HCT116 (cell line): Measurements from ENCODE around the gene PAX2. TPM values are rescaled to one million over a fixed set of nuclear protein-coding genes. Genes with fewer than 3 reads are reported as not detected.

Experiments
- ATAC-seq: fragments of 200-7000 bp; cut with Tn5 transposase; 2 replicates; pipeline ENCODE4 v1.9.1; 2020; ENCODE audit warnings: mild to moderate bottlenecking, moderate library complexity
- BruUV-seq: library from RNA; stranded (reverse); fragments of 400-500 nt; replicated peaks from 2 replicates; lab custom pipeline; 2021; lab: Mats Ljungman, UMichigan
- CTCF ChIA-PET: fragments of 300-600 bp; sonication (Branson Sonifier 250); formaldehyde crosslinking; loops from one replicate; lab custom pipeline; 2021; ENCODE audit warnings: antibody characterized with exemption; lab: Charles Lee
- POLR2A ChIA-PET: fragments of 300-600, 350-600 bp; sonication (Branson Sonifier 250); formaldehyde crosslinking; loops from one replicate; lab custom pipeline; 2021; ENCODE audit warnings: antibody characterized with exemption; lab: Charles Lee
- RAD21 ChIA-PET, 2 experiments: fragments of 300-600 bp; sonication (Branson Sonifier 250); formaldehyde crosslinking; loops; one replicate each; lab custom pipeline; 2023; ENCODE audit warnings: low total read pairs in 2 of 2; ENCODE audit not compliant: uncharacterized antibody in 2 of 2, unreplicated experiment in 2 of 2, low non-redundant PET in 1 of 2; lab: Charles Lee
- DNase-seq: peaks from one replicate; pipeline ENCODE4 v3.0.0-alpha.2; 2010; ENCODE audit warnings: low read depth, low spot score
- H2AFZ ChIP-seq: fragments of 200-600 bp; shearing (Covaris generic), sonication (generic); 2 replicates; pipeline ENCODE4 v1.6.1; 2017; ENCODE audit warnings: low read depth, mixed run types, mixed read lengths, antibody characterized with exemption, low read length; ENCODE audit not compliant: poor library complexity, severe bottlenecking
- H3K27ac ChIP-seq: 2 replicates; pipeline ENCODE4 v1.5.1; 2012; ENCODE audit warnings: low read depth, low read length
- H3K27me3 ChIP-seq: fragments of 200-600 bp; sonication (generic); 2 replicates; pipeline ENCODE4 v1.6.1; 2016; ENCODE audit warnings: mixed run types, low read length, mixed read lengths; ENCODE audit not compliant: insufficient read depth
- H3K36me3 ChIP-seq, 2 experiments: fragments of 200-500 bp in 1 of 2; fragments of 200-600 bp in 1 of 2; sonication (Bioruptor generic) in 1 of 2; sonication (generic) in 1 of 2; 2 replicates each; pipeline versions ENCODE4 v1.5.1 to v1.6.1; 2014 to 2016; ENCODE audit warnings: low read length in 2 of 2, inconsistent platforms in 1 of 2, mixed read lengths in 1 of 2, mixed run types in 1 of 2; ENCODE audit not compliant: insufficient read depth in 2 of 2, control insufficient read depth in 1 of 2
- H3K4me1 ChIP-seq, 2 experiments: fragments of 200-600 bp in 1 of 2; sonication (generic) in 1 of 2; 2 replicates each; pipeline versions ENCODE4 v1.5.1 to v1.6.1; 2012 to 2017; ENCODE audit warnings: low read length in 2 of 2, inconsistent platforms in 1 of 2, mild to moderate bottlenecking in 1 of 2, mixed read lengths in 1 of 2, mixed run types in 1 of 2, moderate library complexity in 1 of 2; ENCODE audit not compliant: insufficient read depth in 2 of 2, control insufficient read depth in 1 of 2
- H3K4me2 ChIP-seq: fragments of 200-600 bp; sonication (generic); 2 replicates; pipeline ENCODE4 v1.6.1; 2017; ENCODE audit warnings: mixed run types, low read length, mixed read lengths
- H3K4me3 ChIP-seq, 2 experiments: fragments of 200-600 bp in 1 of 2; sonication (generic) in 1 of 2; replicated peaks in 1 of 2; 2 replicates each; pipeline ENCODE4 v1.5.1; 2011 to 2016; ENCODE audit warnings: low read length in 2 of 2, control low read depth in 1 of 2, low read depth in 1 of 2, mild to moderate bottlenecking in 1 of 2, mixed read lengths in 1 of 2, mixed run types in 1 of 2
- H3K79me2 ChIP-seq: fragments of 200-600 bp; sonication (generic); 2 replicates; pipeline ENCODE4 v1.6.1; 2017; ENCODE audit warnings: mild to moderate bottlenecking, mixed run types, low read length, moderate library complexity, mixed read lengths; ENCODE audit not compliant: insufficient read depth
- H3K9ac ChIP-seq: fragments of 200-600 bp; sonication (generic); 2 replicates; pipeline ENCODE4 v1.6.1; 2016; ENCODE audit warnings: low read length, mixed read lengths
- H3K9me2 ChIP-seq: fragments of 200-600 bp; sonication (generic), shearing (Covaris generic); 2 replicates; pipeline ENCODE4 v1.6.1; 2017; ENCODE audit warnings: mixed run types, mild to moderate bottlenecking, moderate library complexity; ENCODE audit not compliant: insufficient read depth
- H3K9me3 ChIP-seq, 2 experiments: fragments of 200-500 bp in 1 of 2; fragments of 200-600 bp in 1 of 2; sonication (Bioruptor generic) in 1 of 2; sonication (generic) in 1 of 2; 2 replicates each; pipeline ENCODE4 v1.6.1; 2014 to 2017; ENCODE audit warnings: low read length in 2 of 2, mixed read lengths in 2 of 2, inconsistent platforms in 1 of 2, low read depth in 1 of 2, mild to moderate bottlenecking in 1 of 2, mixed run types in 1 of 2, moderate library complexity in 1 of 2; ENCODE audit not compliant: control insufficient read depth in 1 of 2, insufficient read depth in 1 of 2
- H4K20me1 ChIP-seq: fragments of 200-600 bp; sonication (generic), shearing (Covaris generic); 2 replicates; pipeline ENCODE4 v1.6.1; 2017; ENCODE audit warnings: mixed run types, mild to moderate bottlenecking, moderate library complexity; ENCODE audit not compliant: insufficient read depth
- CBX3 ChIP-seq: IDR thresholded peaks from 2 replicates; pipeline ENCODE4 v1.6.1; 2012; ENCODE audit warnings: low read depth
- CEBPB ChIP-seq: IDR thresholded peaks from 2 replicates; pipeline ENCODE4 v1.6.1; 2012; ENCODE audit warnings: low read depth
- EGR1 ChIP-seq: IDR thresholded peaks from 2 replicates; pipeline ENCODE4 v1.6.1; 2012; ENCODE audit warnings: low read depth
- FOSL1 ChIP-seq: IDR thresholded peaks from 2 replicates; pipeline ENCODE4 v1.6.1; 2012; ENCODE audit warnings: low read depth
- JUND ChIP-seq: IDR thresholded peaks from 2 replicates; pipeline ENCODE4 v1.6.1; 2012
- POLR2A ChIP-seq: IDR thresholded peaks from 2 replicates; pipeline ENCODE4 v1.7.0; 2011; ENCODE audit warnings: borderline replicate concordance; ENCODE audit not compliant: insufficient read depth, insufficient read length; ENCODE audit errors: extremely low read depth
- POLR2AphosphoS5 ChIP-seq: IDR thresholded peaks from 2 replicates; pipeline ENCODE4 v1.6.1; 2011; ENCODE audit warnings: mild to moderate bottlenecking, low read depth, low read length, moderate library complexity
- RAD21 ChIP-seq: IDR thresholded peaks from 2 replicates; pipeline ENCODE4 v1.6.1; 2012; ENCODE audit warnings: low read depth, mild to moderate bottlenecking
- SRF ChIP-seq: IDR thresholded peaks from 2 replicates; pipeline ENCODE4 v1.6.1; 2012; ENCODE audit warnings: low read depth
- TCF7L2 ChIP-seq: IDR thresholded peaks from 2 replicates; pipeline ENCODE4 v1.7.0; 2011; ENCODE audit warnings: borderline replicate concordance, inconsistent platforms; ENCODE audit not compliant: insufficient read depth, insufficient read length; ENCODE audit errors: extremely low read depth
- YY1 ChIP-seq: IDR thresholded peaks from 2 replicates; pipeline ENCODE4 v1.6.1; 2011; ENCODE audit warnings: low read length, low read depth, moderate library complexity, mild to moderate bottlenecking; ENCODE audit not compliant: insufficient replicate concordance; ENCODE audit errors: extremely low read depth
- ZFX ChIP-seq: fragments of 450-650 bp; IDR thresholded peaks from 2 replicates; pipeline ENCODE4 v1.6.1; 2017
- intact Hi-C: fragments of 100-400 bp; cut with micrococcal nuclease; formaldehyde crosslinking; loops from 2 replicates; pipeline ENCODE4 v1.10.0; 2022
- total RNA-seq: library from RNA; stranded (reverse); gene quantifications from one replicate; pipeline ENCODE4 v1.2.1, GENCODE V29; 2021; ENCODE audit not compliant: unreplicated experiment
- TF ChIP-seq, protein P1 (sequence below): IDR thresholded peaks from 2 replicates; pipeline ENCODE4 v1.6.1; 2012; ENCODE audit warnings: low read depth
- TF ChIP-seq, protein P2 (sequence below): IDR thresholded peaks from 2 replicates; pipeline ENCODE4 v1.6.1; 2011; ENCODE audit warnings: mild to moderate bottlenecking, low read length, moderate library complexity; ENCODE audit not compliant: insufficient replicate concordance; ENCODE audit errors: extremely low read depth
- TF ChIP-seq, protein P3 (sequence below): IDR thresholded peaks from 2 replicates; pipeline ENCODE4 v1.6.1; 2012
- TF ChIP-seq, protein P4 (sequence below), 3 experiments: fragments of 200-600 bp in 1 of 3; sonication (generic) in 1 of 3; IDR thresholded peaks in 2 of 3; conservative IDR thresholded peaks in 1 of 3; 2 replicates each; pipeline ENCODE4 v1.5.1; 2012 to 2017; ENCODE audit warnings: low read depth in 2 of 3, low read length in 2 of 3, antibody characterized with exemption in 1 of 3, borderline replicate concordance in 1 of 3, control low read depth in 1 of 3, mild to moderate bottlenecking in 1 of 3, mixed read lengths in 1 of 3, mixed run types in 1 of 3, moderate library complexity in 1 of 3; ENCODE audit not compliant: insufficient read depth in 1 of 3

Gene PAX2
- total RNA-seq, 1 experiment from 2014 or later: 5.0 TPM

DNA sequence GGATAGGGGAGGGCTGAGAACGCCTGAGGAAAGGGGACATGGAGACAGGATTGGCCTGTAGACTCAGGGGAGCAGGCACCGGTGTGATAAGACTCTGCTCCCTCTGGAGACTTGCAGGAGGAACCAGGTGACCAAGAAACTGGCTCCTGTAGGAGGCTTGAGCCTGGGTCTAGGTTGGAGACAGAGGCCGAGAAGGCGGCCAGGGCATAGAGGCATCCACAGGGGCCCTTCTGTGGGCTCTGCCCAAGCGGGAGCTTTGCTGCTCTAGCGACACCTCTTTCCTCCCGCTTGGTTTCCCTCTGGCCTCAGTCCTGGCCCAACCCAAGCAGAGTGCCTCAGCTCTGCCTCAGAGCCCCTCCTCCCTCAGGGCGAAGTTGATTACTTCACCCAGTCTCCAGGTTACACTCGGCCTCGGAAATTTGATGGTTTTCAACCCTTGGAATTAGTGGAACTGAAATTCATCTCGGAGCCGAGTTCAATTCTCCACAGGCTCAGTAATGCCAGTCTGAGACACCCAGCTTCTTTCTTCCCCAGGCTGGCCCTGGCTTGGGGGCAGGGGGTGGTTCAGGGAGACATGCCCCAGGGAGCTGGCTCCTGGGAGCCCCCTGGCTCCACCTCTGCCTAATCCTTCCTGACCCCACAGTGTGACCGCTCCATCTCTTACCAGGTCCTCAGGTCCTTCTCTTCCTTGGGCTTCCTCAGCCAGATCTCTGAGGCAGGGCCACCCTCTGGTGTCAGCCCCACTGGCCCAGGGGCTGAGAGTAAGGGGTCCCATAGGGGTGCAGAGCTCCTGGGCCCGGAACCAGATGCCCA is 60.4 kb downstream of the PAX2 start:
- no peak overlapping the region for H3K4me3 ChIP-seq
- H3K4me1 ChIP-seq: no peaks in the 10 kb centered on the region
- no peaks in the 10 kb centered on the region for H4K20me1 ChIP-seq
- H3K27ac ChIP-seq: no peak overlapping the region
- CTCF ChIA-PET: no interaction called here
- no peaks in the 10 kb centered on the region for H3K9me3 ChIP-seq
- no peak overlapping the region for H3K9ac ChIP-seq
- H3K36me3 ChIP-seq: no peaks in the 10 kb centered on the region
- ATAC-seq (no peak), DNase-seq (no peak)
- TF ChIP-seq CEBPB (no peak), YY1 (no peak), SRF (no peak), POLR2A (no peak), ZFX (no peak), CBX3 (no peak), FOSL1 (no peak), JUND (no peak), EGR1 (no peak), TCF7L2 (no peak), POLR2AphosphoS5 (no peak), RAD21 (no peak)
- TF ChIP-seq, protein P1, sequence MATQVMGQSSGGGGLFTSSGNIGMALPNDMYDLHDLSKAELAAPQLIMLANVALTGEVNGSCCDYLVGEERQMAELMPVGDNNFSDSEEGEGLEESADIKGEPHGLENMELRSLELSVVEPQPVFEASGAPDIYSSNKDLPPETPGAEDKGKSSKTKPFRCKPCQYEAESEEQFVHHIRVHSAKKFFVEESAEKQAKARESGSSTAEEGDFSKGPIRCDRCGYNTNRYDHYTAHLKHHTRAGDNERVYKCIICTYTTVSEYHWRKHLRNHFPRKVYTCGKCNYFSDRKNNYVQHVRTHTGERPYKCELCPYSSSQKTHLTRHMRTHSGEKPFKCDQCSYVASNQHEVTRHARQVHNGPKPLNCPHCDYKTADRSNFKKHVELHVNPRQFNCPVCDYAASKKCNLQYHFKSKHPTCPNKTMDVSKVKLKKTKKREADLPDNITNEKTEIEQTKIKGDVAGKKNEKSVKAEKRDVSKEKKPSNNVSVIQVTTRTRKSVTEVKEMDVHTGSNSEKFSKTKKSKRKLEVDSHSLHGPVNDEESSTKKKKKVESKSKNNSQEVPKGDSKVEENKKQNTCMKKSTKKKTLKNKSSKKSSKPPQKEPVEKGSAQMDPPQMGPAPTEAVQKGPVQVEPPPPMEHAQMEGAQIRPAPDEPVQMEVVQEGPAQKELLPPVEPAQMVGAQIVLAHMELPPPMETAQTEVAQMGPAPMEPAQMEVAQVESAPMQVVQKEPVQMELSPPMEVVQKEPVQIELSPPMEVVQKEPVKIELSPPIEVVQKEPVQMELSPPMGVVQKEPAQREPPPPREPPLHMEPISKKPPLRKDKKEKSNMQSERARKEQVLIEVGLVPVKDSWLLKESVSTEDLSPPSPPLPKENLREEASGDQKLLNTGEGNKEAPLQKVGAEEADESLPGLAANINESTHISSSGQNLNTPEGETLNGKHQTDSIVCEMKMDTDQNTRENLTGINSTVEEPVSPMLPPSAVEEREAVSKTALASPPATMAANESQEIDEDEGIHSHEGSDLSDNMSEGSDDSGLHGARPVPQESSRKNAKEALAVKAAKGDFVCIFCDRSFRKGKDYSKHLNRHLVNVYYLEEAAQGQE: no peak
- TF ChIP-seq, protein P2, sequence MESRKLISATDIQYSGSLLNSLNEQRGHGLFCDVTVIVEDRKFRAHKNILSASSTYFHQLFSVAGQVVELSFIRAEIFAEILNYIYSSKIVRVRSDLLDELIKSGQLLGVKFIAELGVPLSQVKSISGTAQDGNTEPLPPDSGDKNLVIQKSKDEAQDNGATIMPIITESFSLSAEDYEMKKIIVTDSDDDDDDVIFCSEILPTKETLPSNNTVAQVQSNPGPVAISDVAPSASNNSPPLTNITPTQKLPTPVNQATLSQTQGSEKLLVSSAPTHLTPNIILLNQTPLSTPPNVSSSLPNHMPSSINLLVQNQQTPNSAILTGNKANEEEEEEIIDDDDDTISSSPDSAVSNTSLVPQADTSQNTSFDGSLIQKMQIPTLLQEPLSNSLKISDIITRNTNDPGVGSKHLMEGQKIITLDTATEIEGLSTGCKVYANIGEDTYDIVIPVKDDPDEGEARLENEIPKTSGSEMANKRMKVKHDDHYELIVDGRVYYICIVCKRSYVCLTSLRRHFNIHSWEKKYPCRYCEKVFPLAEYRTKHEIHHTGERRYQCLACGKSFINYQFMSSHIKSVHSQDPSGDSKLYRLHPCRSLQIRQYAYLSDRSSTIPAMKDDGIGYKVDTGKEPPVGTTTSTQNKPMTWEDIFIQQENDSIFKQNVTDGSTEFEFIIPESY: no peak
- TF ChIP-seq, protein P3, sequence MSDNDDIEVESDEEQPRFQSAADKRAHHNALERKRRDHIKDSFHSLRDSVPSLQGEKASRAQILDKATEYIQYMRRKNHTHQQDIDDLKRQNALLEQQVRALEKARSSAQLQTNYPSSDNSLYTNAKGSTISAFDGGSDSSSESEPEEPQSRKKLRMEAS: no peak
- TF ChIP-seq, protein P4, sequence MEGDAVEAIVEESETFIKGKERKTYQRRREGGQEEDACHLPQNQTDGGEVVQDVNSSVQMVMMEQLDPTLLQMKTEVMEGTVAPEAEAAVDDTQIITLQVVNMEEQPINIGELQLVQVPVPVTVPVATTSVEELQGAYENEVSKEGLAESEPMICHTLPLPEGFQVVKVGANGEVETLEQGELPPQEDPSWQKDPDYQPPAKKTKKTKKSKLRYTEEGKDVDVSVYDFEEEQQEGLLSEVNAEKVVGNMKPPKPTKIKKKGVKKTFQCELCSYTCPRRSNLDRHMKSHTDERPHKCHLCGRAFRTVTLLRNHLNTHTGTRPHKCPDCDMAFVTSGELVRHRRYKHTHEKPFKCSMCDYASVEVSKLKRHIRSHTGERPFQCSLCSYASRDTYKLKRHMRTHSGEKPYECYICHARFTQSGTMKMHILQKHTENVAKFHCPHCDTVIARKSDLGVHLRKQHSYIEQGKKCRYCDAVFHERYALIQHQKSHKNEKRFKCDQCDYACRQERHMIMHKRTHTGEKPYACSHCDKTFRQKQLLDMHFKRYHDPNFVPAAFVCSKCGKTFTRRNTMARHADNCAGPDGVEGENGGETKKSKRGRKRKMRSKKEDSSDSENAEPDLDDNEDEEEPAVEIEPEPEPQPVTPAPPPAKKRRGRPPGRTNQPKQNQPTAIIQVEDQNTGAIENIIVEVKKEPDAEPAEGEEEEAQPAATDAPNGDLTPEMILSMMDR (IDR thresholded peaks at IDR 0.05 in 2 of 3, conservative IDR thresholded peaks at IDR 0.05 in 1 of 3; ENCODE audit: borderline replicate concordance in 1 of 3, insufficient read depth in 1 of 3, low read depth in 2 of 3, low read length in 2 of 3): no peak
- H2AFZ ChIP-seq: no peak overlapping the region
- RAD21 ChIA-PET: interaction anchor here in 1 of 2 experiments (0.5 kb wide), 1 partner anchor 195 kb away, joined by 3 read pairs; no protein-coding TSS in a partner anchor
- H3K9me2 ChIP-seq: no peaks in the 10 kb centered on the region
- BruUV-seq: no TSS peak
- intact Hi-C loops: no loop called here
- no peaks in the 10 kb centered on the region for H3K27me3 ChIP-seq
- no peaks in the 10 kb centered on the region for H3K79me2 ChIP-seq
- no peak overlapping the region for H3K4me2 ChIP-seq
- POLR2A ChIA-PET: interaction anchor here (0.6 kb wide), 1 partner anchor 18 kb away, joined by 3 read pairs; no protein-coding TSS in a partner anchor
